ENCODE measurements around the gene TFB2M.

DNA sequence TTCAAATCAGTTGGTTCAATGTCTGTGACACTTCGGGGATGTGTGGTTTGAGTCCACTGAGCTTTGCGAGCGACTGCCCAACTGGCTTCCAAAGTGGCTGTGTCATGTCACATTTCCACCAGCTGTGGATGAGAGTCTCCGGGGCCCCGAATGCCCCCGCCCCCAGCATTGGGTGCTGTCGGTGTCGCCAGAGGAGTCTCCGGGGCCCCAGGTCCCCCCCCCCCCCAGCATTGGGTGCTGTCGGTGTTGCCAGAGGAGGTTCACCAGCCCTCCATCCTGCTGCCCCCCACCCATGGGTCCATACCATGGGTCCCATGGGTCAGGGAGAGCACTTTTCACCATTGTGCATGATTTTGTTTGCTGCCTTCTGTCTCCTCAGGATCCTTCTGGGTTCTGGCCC, 49.9 kb downstream of the TFB2M start:
- TF ChIP-seq, protein P1, sequence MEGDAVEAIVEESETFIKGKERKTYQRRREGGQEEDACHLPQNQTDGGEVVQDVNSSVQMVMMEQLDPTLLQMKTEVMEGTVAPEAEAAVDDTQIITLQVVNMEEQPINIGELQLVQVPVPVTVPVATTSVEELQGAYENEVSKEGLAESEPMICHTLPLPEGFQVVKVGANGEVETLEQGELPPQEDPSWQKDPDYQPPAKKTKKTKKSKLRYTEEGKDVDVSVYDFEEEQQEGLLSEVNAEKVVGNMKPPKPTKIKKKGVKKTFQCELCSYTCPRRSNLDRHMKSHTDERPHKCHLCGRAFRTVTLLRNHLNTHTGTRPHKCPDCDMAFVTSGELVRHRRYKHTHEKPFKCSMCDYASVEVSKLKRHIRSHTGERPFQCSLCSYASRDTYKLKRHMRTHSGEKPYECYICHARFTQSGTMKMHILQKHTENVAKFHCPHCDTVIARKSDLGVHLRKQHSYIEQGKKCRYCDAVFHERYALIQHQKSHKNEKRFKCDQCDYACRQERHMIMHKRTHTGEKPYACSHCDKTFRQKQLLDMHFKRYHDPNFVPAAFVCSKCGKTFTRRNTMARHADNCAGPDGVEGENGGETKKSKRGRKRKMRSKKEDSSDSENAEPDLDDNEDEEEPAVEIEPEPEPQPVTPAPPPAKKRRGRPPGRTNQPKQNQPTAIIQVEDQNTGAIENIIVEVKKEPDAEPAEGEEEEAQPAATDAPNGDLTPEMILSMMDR (conservative IDR thresholded peaks at IDR 0.05; ENCODE audit: low read length): no peak
- no peak for TF ChIP-seq EZH2phosphoT487 (IDR thresholded peaks at IDR 0.05; ENCODE audit: borderline replicate concordance)
